H1 (cell line): ENCODE results near the gene PTPN18. TPM values are rescaled to one million over a fixed set of nuclear protein-coding genes. Genes with fewer than 3 reads are reported as not detected.

ENCODE experiments used
- CTCF ChIA-PET: fragments of 300-600 bp; sonication (Branson Sonifier 250); formaldehyde crosslinking; loops from one replicate; lab custom pipeline; 2021; ENCODE audit not compliant: partially characterized antibody; lab: Charles Lee
- POLR2A ChIA-PET: fragments of 300-600 bp; sonication (Branson Sonifier 250); formaldehyde crosslinking; loops from one replicate; lab custom pipeline; 2021; ENCODE audit warnings: inconsistent platforms; ENCODE audit not compliant: partially characterized antibody; lab: Charles Lee
- DNase-seq, 2 experiments: peaks; one replicate each; pipeline versions ENCODE4 v3.0.0 to v3.0.0-alpha.2; 2010 to 2022; ENCODE audit warnings: low spot score in 2 of 2, low read depth in 1 of 2, mixed read lengths in 1 of 2
- FAIRE-seq: peaks from 2 replicates; lab custom pipeline; 2011; peaks lifted over from hg19 to GRCh38; lab: Jason Lieb, UNC
- H2AFZ ChIP-seq: 2 replicates; pipeline ENCODE4 v1.8.1; 2012; ENCODE audit warnings: low read length, inconsistent platforms
- H2AK5ac ChIP-seq: 2 replicates; pipeline ENCODE4 v1.6.1; 2013; ENCODE audit warnings: low read depth, low read length
- H2BK120ac ChIP-seq: replicated peaks from 2 replicates; pipeline ENCODE3; 2013; ENCODE audit warnings: low read depth, low read length, inconsistent platforms
- H2BK12ac ChIP-seq: 2 replicates; pipeline ENCODE4 v1.6.1; 2013; ENCODE audit warnings: low read depth, low read length
- H2BK15ac ChIP-seq: 2 replicates; pipeline ENCODE4 v1.6.1; 2013; ENCODE audit warnings: low read length
- H2BK20ac ChIP-seq: 2 replicates; pipeline ENCODE4 v1.6.1; 2013; ENCODE audit warnings: low read length
- H2BK5ac ChIP-seq: 2 replicates; pipeline ENCODE4 v1.6.1; 2013; ENCODE audit warnings: low read depth, low read length
- H3K14ac ChIP-seq: 2 replicates; pipeline ENCODE4 v1.6.1; 2013; ENCODE audit warnings: inconsistent platforms; ENCODE audit not compliant: insufficient read length
- H3K18ac ChIP-seq: 2 replicates; pipeline ENCODE4 v1.6.1; 2013; ENCODE audit warnings: low read length; ENCODE audit errors: extremely low read depth
- H3K23ac ChIP-seq: 2 replicates; pipeline ENCODE4 v1.6.1; 2013; ENCODE audit warnings: inconsistent platforms; ENCODE audit not compliant: insufficient read length
- H3K23me2 ChIP-seq: 2 replicates; pipeline ENCODE4 v1.6.1; 2013; ENCODE audit warnings: low read depth, low read length
- H3K27ac ChIP-seq: 2 replicates; pipeline ENCODE4 v1.6.1; 2011; ENCODE audit warnings: low read depth, low read length, inconsistent platforms
- H3K27me3 ChIP-seq, 4 experiments: replicated peaks in 1 of 4; 1 replicate in 1 of 4; 2 replicates in 3 of 4; pipeline versions ENCODE4 v1.6.1 to v1.8.1; 2011 to 2013; ENCODE audit warnings: low read length in 3 of 4, mild to moderate bottlenecking in 3 of 4, inconsistent platforms in 2 of 4, mixed read lengths in 2 of 4, moderate library complexity in 1 of 4; ENCODE audit not compliant: control insufficient read depth in 3 of 4, insufficient read depth in 3 of 4; ENCODE audit errors: extremely low read depth in 1 of 4
- H3K36me3 ChIP-seq, 4 experiments: 2 replicates each; pipeline versions ENCODE4 v1.6.1 to v1.8.1; 2011 to 2013; ENCODE audit warnings: mild to moderate bottlenecking in 4 of 4, low read length in 3 of 4, moderate library complexity in 2 of 4, control low read depth in 1 of 4, inconsistent platforms in 1 of 4; ENCODE audit not compliant: insufficient read depth in 4 of 4, control insufficient read depth in 2 of 4
- H3K4ac ChIP-seq: replicated peaks from 2 replicates; pipeline ENCODE3; 2013; ENCODE audit warnings: low read length, low read depth, mixed read lengths, inconsistent platforms; ENCODE audit not compliant: insufficient read length
- H3K4me1 ChIP-seq, 4 experiments: replicated peaks in 1 of 4; 1 replicate in 1 of 4; 2 replicates in 3 of 4; pipeline versions ENCODE4 v1.6.1 to v1.8.1; 2011 to 2013; ENCODE audit warnings: low read length in 3 of 4, inconsistent platforms in 2 of 4, mixed read lengths in 1 of 4; ENCODE audit not compliant: insufficient read depth in 4 of 4, control insufficient read depth in 3 of 4
- H3K4me2 ChIP-seq, 2 experiments: 2 replicates each; pipeline versions ENCODE4 v1.6.1 to v1.8.1; 2011 to 2013; ENCODE audit warnings: low read depth in 2 of 2, low read length in 2 of 2, control low read depth in 1 of 2, inconsistent platforms in 1 of 2, mild to moderate bottlenecking in 1 of 2; ENCODE audit not compliant: insufficient read depth in 1 of 2
- H3K4me3 ChIP-seq, 4 experiments: fragments of 200-600, 300-600 bp in 1 of 4; sonication (generic), shearing (Covaris generic), sonication (Bioruptor Twin) in 1 of 4; 2 replicates each; pipeline versions ENCODE4 v1.5.1 to v1.8.1; 2011 to 2016; ENCODE audit warnings: low read length in 4 of 4, low read depth in 3 of 4, control low read depth in 2 of 4, inconsistent platforms in 2 of 4, mild to moderate bottlenecking in 2 of 4, mixed read lengths in 1 of 4, moderate library complexity in 1 of 4; ENCODE audit not compliant: insufficient read depth in 2 of 4; ENCODE audit errors: extremely low read depth in 1 of 4
- H3K56ac ChIP-seq: replicated peaks from 2 replicates; pipeline ENCODE3; 2013; ENCODE audit warnings: low read depth, mild to moderate bottlenecking, mixed read lengths, low read length, inconsistent platforms; ENCODE audit not compliant: insufficient read length
- H3K79me1 ChIP-seq: 2 replicates; pipeline ENCODE4 v1.6.1; 2013; ENCODE audit warnings: low read depth, low read length, control low read depth
- H3K79me2 ChIP-seq, 2 experiments: 2 replicates each; pipeline versions ENCODE4 v1.6.1 to v1.8.1; 2012 to 2013; ENCODE audit warnings: low read length in 2 of 2, mild to moderate bottlenecking in 2 of 2, inconsistent platforms in 1 of 2; ENCODE audit not compliant: insufficient read depth in 2 of 2, control insufficient read depth in 1 of 2
- H3K9ac ChIP-seq, 4 experiments: replicated peaks in 1 of 4; 1 replicate in 1 of 4; 2 replicates in 3 of 4; pipeline versions ENCODE4 v1.6.1 to v1.8.1; 2011 to 2013; ENCODE audit warnings: low read depth in 3 of 4, low read length in 3 of 4, control low read depth in 2 of 4, mild to moderate bottlenecking in 2 of 4, moderate library complexity in 2 of 4, inconsistent platforms in 1 of 4; ENCODE audit errors: extremely low read depth in 1 of 4
- H3K9me3 ChIP-seq, 2 experiments: 2 replicates each; pipeline versions ENCODE4 v1.6.1 to v1.8.1; 2012 to 2013; ENCODE audit warnings: mild to moderate bottlenecking in 2 of 2, moderate library complexity in 2 of 2, control low read depth in 1 of 2, inconsistent platforms in 1 of 2, low read depth in 1 of 2, low read length in 1 of 2, mixed read lengths in 1 of 2; ENCODE audit not compliant: insufficient read depth in 2 of 2
- H4K20me1 ChIP-seq, 2 experiments: replicated peaks in 1 of 2; 2 replicates each; pipeline versions ENCODE3 to v1.8.1; 2011 to 2013; ENCODE audit warnings: inconsistent platforms in 2 of 2, low read length in 2 of 2, mild to moderate bottlenecking in 1 of 2; ENCODE audit not compliant: insufficient read depth in 2 of 2, control insufficient read depth in 1 of 2
- H4K5ac ChIP-seq: 2 replicates; pipeline ENCODE4 v1.6.1; 2013; ENCODE audit warnings: low read length, low read depth, mixed read lengths, inconsistent platforms; ENCODE audit not compliant: insufficient read length
- H4K8ac ChIP-seq: 2 replicates; pipeline ENCODE4 v1.8.0; 2013; ENCODE audit warnings: mild to moderate bottlenecking, moderate library complexity, low read length, inconsistent platforms; ENCODE audit not compliant: insufficient read depth; ENCODE audit errors: extremely low read depth
- H4K91ac ChIP-seq: replicated peaks from 2 replicates; pipeline ENCODE3; 2013; ENCODE audit warnings: low read length, mixed read lengths, inconsistent platforms; ENCODE audit not compliant: insufficient read length
- FOSL1 ChIP-seq: IDR thresholded peaks from 2 replicates; pipeline ENCODE4 v1.6.1; 2011; ENCODE audit warnings: mild to moderate bottlenecking, low read depth, low read length, moderate library complexity; ENCODE audit not compliant: insufficient read depth
- WGBS, 2 experiments: shearing (Covaris generic) in 1 of 2; methylation state at CpG; one replicate each; pipeline versions ENCODE4 v1.1.6 to v1.1.7; 2013 to 2015; ENCODE audit warnings: low lambda C conversion rate in 2 of 2, mixed read lengths in 2 of 2, inconsistent platforms in 1 of 2, low coverage in 1 of 2, missing lambda C conversion rate in 1 of 2; ENCODE audit not compliant: insufficient replicate concordance in 2 of 2, insufficient coverage in 1 of 2, insufficient read length in 1 of 2; ENCODE audit errors: extremely low coverage in 1 of 2, missing lambda C conversion rate in 1 of 2; 5-methylcytosine and 5-hydroxymethylcytosine counted together
- polyA plus RNA-seq, 7 experiments: library from polyadenylated mRNA; depleted of rRNA in 3 of 7; stranded (reverse) in 5 of 7; unstranded in 2 of 7; fragments of >200 nt in 5 of 7; fragments of 200-250 nt in 2 of 7; gene quantifications; 1 replicate in 5 of 7; 2 replicates in 1 of 7; 4 replicates in 1 of 7; pipeline versions ENCODE4 v1.2.1 to v1.2.3, GENCODE V29; 2011 to 2013; ENCODE audit warnings: missing spikeins in 2 of 7, mixed read lengths in 2 of 7
- total RNA-seq: library from RNA; stranded (reverse); fragmentation: NEBNext Ultra II Directional; extraction: Animal tissue kit (Norgen Biotek cat#: 25700); gene quantifications from 2 replicates; pipeline ENCODE4 v1.2.1, GENCODE V29; 2021

Gene PTPN18
- total and polyA plus RNA-seq, 2 of the 8 experiments (the other 6 are each of a cell fraction or from before 2014, with no cell fraction given), result 13.2 to 14.7 TPM

DNA sequence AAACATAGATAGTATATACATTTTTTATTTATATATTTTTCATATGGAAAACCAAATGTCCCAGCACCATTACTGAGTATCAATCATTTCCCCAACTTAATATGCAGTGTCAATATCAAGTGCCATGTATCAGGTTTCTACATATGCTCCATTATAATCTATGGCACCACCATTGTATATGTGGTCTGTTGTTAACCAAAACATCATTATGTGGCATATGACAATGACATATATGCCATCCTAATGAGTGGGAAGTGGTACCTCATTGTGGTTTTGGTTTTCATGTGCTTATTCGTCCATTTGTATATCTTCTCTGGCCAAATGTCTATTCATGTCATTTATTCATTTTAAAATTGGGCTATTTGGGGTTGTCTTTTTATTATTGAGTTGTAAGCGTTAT, 9.2 kb downstream of the PTPN18 start:
- H2BK120ac ChIP-seq, result no peak overlapping the region
- WGBS, 2 experiments, result 87% methylated on average over 2 of the region's 2 CpGs; no CpG with 5 or more reads in 1 of the 2 experiments
- H4K91ac ChIP-seq, result no peak overlapping the region
- CTCF ChIA-PET, result no interaction called here
- FAIRE-seq (no peak), DNase-seq (no peak)
- no peak overlapping the region for H4K5ac ChIP-seq
- no peak overlapping the region for H3K18ac ChIP-seq
- H3K79me1 ChIP-seq, result no peaks in the 10 kb centered on the region
- no peak overlapping the region for H3K27ac ChIP-seq
- peaks cover 0 to 11% (median 1%) of the 10 kb centered on the region in 4 experiments; a peak in 4 of 7 replicates for H3K4me1 ChIP-seq
- H3K23ac ChIP-seq, result no peak overlapping the region
- H2AFZ ChIP-seq, result no peak overlapping the region
- no peaks in the 10 kb centered on the region for H4K20me1 ChIP-seq
- no peak overlapping the region for H3K4me3 ChIP-seq
- H3K23me2 ChIP-seq, result no peaks in the 10 kb centered on the region
- no peak overlapping the region for H3K14ac ChIP-seq
- H4K8ac ChIP-seq, result no peak overlapping the region
- no peaks in the 10 kb centered on the region for H3K9me3 ChIP-seq
- POLR2A ChIA-PET, result no interaction called here
- H3K56ac ChIP-seq, result no peak overlapping the region
- no peak overlapping the region for H2BK15ac ChIP-seq
- no peak overlapping the region for H2BK20ac ChIP-seq
- no peak overlapping the region for H3K4ac ChIP-seq
- H2BK5ac ChIP-seq, result no peak overlapping the region
- no peak overlapping the region for H3K4me2 ChIP-seq
- H3K9ac ChIP-seq, result no peak overlapping the region
- H2AK5ac ChIP-seq, result no peak overlapping the region
- TF ChIP-seq FOSL1, result no peak
- no peak overlapping the region for H2BK12ac ChIP-seq
- no peaks in the 10 kb centered on the region for H3K79me2 ChIP-seq
- no peaks in the 10 kb centered on the region for H3K27me3 ChIP-seq
- no peaks in the 10 kb centered on the region for H3K36me3 ChIP-seq
